Left lung (tissue), 10 donors: Measurements from ENCODE around the gene PRRG4. TPM values are rescaled to one million over a fixed set of nuclear protein-coding genes. Genes with fewer than 3 reads are reported as not detected.
A peak's percentile ranks its signal among the peaks of the same experiment; 100 is the strongest.

Experiments
- ATAC-seq: fragments of 200-7000 bp; cut with Tn5 transposase; one replicate; pipeline ENCODE4 v1.9.1; 2020; ENCODE audit warnings: moderate library complexity
- DNase-seq, 4 donors: peaks; one replicate each; pipeline ENCODE4 v3.0.0-alpha.2; 2013 to 2020
- H3K27ac ChIP-seq, 2 donors: fragments of 200-600 bp; sonication (generic) in 1 of 2; one replicate each; pipeline versions ENCODE4 v1.5.0 to v1.8.0; 2020 to 2021
- H3K27me3 ChIP-seq, 2 donors: fragments of 200-600 bp; sonication (generic) in 1 of 2; one replicate each; pipeline versions ENCODE4 v1.5.0 to v1.8.0; 2020 to 2021
- H3K36me3 ChIP-seq, 2 donors: fragments of 200-600 bp; sonication (generic) in 1 of 2; one replicate each; pipeline versions ENCODE4 v1.5.0 to v1.8.0; 2020 to 2021
- H3K4me1 ChIP-seq, 2 donors: fragments of 200-600 bp; one replicate each; pipeline ENCODE4 v1.8.0; 2021
- H3K4me3 ChIP-seq, 2 donors: fragments of 200-600 bp; sonication (generic) in 1 of 2; one replicate each; pipeline versions ENCODE4 v1.5.0 to v1.8.0; 2020 to 2021; ENCODE audit warnings: mild to moderate bottlenecking in 1 of 2
- H3K9me3 ChIP-seq, 2 donors: fragments of 200-600 bp; sonication (generic) in 1 of 2; one replicate each; pipeline versions ENCODE4 v1.5.0 to v1.8.0; 2020 to 2021
- CTCF ChIP-seq, 2 donors: fragments of 200-600 bp; sonication (generic) in 1 of 2; IDR thresholded peaks; one replicate each; pipeline versions ENCODE4 v1.5.0 to v1.8.0; 2021; ENCODE audit warnings: antibody characterized with exemption in 2 of 2
- intact Hi-C, 2 donors: fragments of 100-400 bp; cut with DNase I; formaldehyde crosslinking; loops; one replicate each; pipeline versions ENCODE4 v1.11.2 to v1.14.2; 2022
- polyA plus RNA-seq, 6 donors: library from polyadenylated mRNA; unstranded; fragments of 120-200 nt; gene quantifications; one replicate each; pipeline ENCODE4 v1.2.1, GENCODE V29; 2013; ENCODE audit not compliant: insufficient read length in 6 of 6
- total RNA-seq, 2 donors: library from RNA; stranded (reverse); fragmentation: NEBNext Ultra II Directional; extraction: Animal tissue kit (Norgen Biotek cat#: 25700); gene quantifications; one replicate each; pipeline ENCODE4 v1.2.1, GENCODE V29; 2021
- donor health status: DM: no; HTN: yes; CAD: no.
- donor health status: DM: no; HTN: no; CAD: no.

The PRRG4 gene
- total and polyA plus RNA-seq, 8 donors: 1.3 to 14.2 (median 2.4) TPM

GRCh38 chr11:32894921-32895320 lies 65.2 kb downstream of the PRRG4 start:
- Histone ChIP-seq H3K36me3 (no peaks in the 10 kb centered on the region), H3K4me3 (no peak overlapping the region), H3K27me3 (no peaks in the 10 kb centered on the region), H3K27ac (peak overlapping the region in 1 of 2 donors; percentile 94), H3K4me1 (peaks cover 8 to 31% of the 10 kb centered on the region in 2 donors), H3K9me3 (no peaks in the 10 kb centered on the region)
- TF ChIP-seq CTCF (IDR thresholded peaks at IDR 0.05): no peak
- intact Hi-C loops: no loop called here
- DNase-seq (peak in 1 of 4 donors; percentile 8), ATAC-seq (no peak)

GRCh38 chr11:32895471-32895870 lies 65.7 kb downstream of the PRRG4 start:
- Histone ChIP-seq H3K4me1 (peaks cover 8 to 31% of the 10 kb centered on the region in 2 donors), H3K9me3 (no peaks in the 10 kb centered on the region), H3K27me3 (no peaks in the 10 kb centered on the region), H3K4me3 (no peak overlapping the region), H3K27ac (no peak overlapping the region), H3K36me3 (no peaks in the 10 kb centered on the region)
- intact Hi-C loops: no loop called here
- DNase-seq (no peak), ATAC-seq (no peak)
- TF ChIP-seq CTCF (IDR thresholded peaks at IDR 0.05): no peak

- H3K4me1 ChIP-seq: peaks cover 10 to 28% of the 10 kb centered on the region in 2 donors
- H3K36me3 ChIP-seq: no peaks in the 10 kb centered on the region
- no peak overlapping the region for H3K4me3 ChIP-seq
- H3K9me3 ChIP-seq: no peaks in the 10 kb centered on the region
- no peak for TF ChIP-seq CTCF (IDR thresholded peaks at IDR 0.05)
- no peak for ATAC-seq
- no peak for DNase-seq
- no peak overlapping the region for H3K27ac ChIP-seq
- H3K27me3 ChIP-seq: no peaks in the 10 kb centered on the region
- intact Hi-C loops: no loop called here
Observed at GRCh38 chr11:32897103-32897502, 67.4 kb downstream of the PRRG4 start.

- ATAC-seq (peak; percentile 40), DNase-seq (no peak)
- Histone ChIP-seq H3K36me3 (no peaks in the 10 kb centered on the region), H3K9me3 (no peaks in the 10 kb centered on the region), H3K4me3 (no peak overlapping the region), H3K27ac (no peak overlapping the region), H3K27me3 (no peaks in the 10 kb centered on the region), H3K4me1 (peaks cover 8 to 28% of the 10 kb centered on the region in 2 donors)
- intact Hi-C loops: no loop called here
- TF ChIP-seq CTCF (IDR thresholded peaks at IDR 0.05): no peak
Observed at GRCh38 chr11:32899438-32899837, 69.7 kb downstream of the PRRG4 start.

- no peaks in the 10 kb centered on the region for H3K36me3 ChIP-seq
- no peaks in the 10 kb centered on the region for H3K27me3 ChIP-seq
- DNase-seq: peak in 2 of 4 donors; percentile 13 to 73
- H3K9me3 ChIP-seq: no peaks in the 10 kb centered on the region
- H3K4me1 ChIP-seq: peaks cover 3 to 19% of the 10 kb centered on the region in 2 donors
- intact Hi-C loops: no loop called here
- TF ChIP-seq CTCF (IDR thresholded peaks at IDR 0.05): no peak
- peak; percentile 82 for ATAC-seq
- H3K4me3 ChIP-seq: no peak overlapping the region
- no peak overlapping the region for H3K27ac ChIP-seq
Observed at GRCh38 chr11:32902089-32902665, 72.5 kb downstream of the PRRG4 start.
